ENCODE results near the gene RABGGTB. TPM values are rescaled to one million over a fixed set of nuclear protein-coding genes. Genes with fewer than 3 reads are reported as not detected.

Gene RABGGTB
- total RNA-seq, 3 donors from 2014 or later (not counting 1 experiment from before 2014, with no cell fraction given), result 100.0 to 120 (median 118) TPM

- H3K27me3 Mint-ChIP-seq (ENCODE audit: low read depth in 2 of 2), result no peaks in the 10 kb centered on the region
- peaks cover 76% of the 10 kb centered on the region for H3K36me3 ChIP-seq (ENCODE audit: control insufficient read depth, insufficient read depth, low read length)
- peak overlapping the region in 1 of 2 donors; percentile 33 for H3K27ac Mint-ChIP-seq
- peaks cover 34 to 47% of the 10 kb centered on the region in 2 donors for H3K4me1 Mint-ChIP-seq
- H3K4me3 Mint-ChIP-seq, result no peak overlapping the region
- H3K9me3 ChIP-seq (ENCODE audit: control insufficient read depth, insufficient read depth, low read length), result no peaks in the 10 kb centered on the region
- no peaks in the 10 kb centered on the region for H3K9me3 Mint-ChIP-seq
- no peak overlapping the region for H3K4me3 ChIP-seq (ENCODE audit: low read length)
- H3K36me3 Mint-ChIP-seq, result peaks cover 37% of the 10 kb centered on the region
- no peak overlapping the region for H3K27ac ChIP-seq (ENCODE audit: low read length)
- H3K4me1 ChIP-seq (ENCODE audit: control insufficient read depth, insufficient read depth, low read length), result peaks cover 4% of the 10 kb centered on the region
- WGBS (ENCODE audit: insufficient coverage), result 90% methylated on average over 1 of the region's 2 CpGs
- DNase-seq (no peak), ATAC-seq (no peak)
- TF ChIP-seq, protein P1, sequence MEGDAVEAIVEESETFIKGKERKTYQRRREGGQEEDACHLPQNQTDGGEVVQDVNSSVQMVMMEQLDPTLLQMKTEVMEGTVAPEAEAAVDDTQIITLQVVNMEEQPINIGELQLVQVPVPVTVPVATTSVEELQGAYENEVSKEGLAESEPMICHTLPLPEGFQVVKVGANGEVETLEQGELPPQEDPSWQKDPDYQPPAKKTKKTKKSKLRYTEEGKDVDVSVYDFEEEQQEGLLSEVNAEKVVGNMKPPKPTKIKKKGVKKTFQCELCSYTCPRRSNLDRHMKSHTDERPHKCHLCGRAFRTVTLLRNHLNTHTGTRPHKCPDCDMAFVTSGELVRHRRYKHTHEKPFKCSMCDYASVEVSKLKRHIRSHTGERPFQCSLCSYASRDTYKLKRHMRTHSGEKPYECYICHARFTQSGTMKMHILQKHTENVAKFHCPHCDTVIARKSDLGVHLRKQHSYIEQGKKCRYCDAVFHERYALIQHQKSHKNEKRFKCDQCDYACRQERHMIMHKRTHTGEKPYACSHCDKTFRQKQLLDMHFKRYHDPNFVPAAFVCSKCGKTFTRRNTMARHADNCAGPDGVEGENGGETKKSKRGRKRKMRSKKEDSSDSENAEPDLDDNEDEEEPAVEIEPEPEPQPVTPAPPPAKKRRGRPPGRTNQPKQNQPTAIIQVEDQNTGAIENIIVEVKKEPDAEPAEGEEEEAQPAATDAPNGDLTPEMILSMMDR (IDR thresholded peaks at IDR 0.05), result no peak
- intact Hi-C loops (cut with micrococcal nuclease), result no loop called here
- H3K27me3 ChIP-seq (ENCODE audit: control insufficient read depth, insufficient read depth, low read length), result no peaks in the 10 kb centered on the region
Observed at GRCh38 chr1:75794382-75794781, 8.3 kb downstream of the RABGGTB start.

- Histone ChIP-seq H3K27ac (ENCODE audit: low read length) (no peak overlapping the region), H3K9me3 (ENCODE audit: control insufficient read depth, insufficient read depth, low read length) (no peaks in the 10 kb centered on the region), H3K27me3 (ENCODE audit: control insufficient read depth, insufficient read depth, low read length) (no peaks in the 10 kb centered on the region), H3K4me1 (ENCODE audit: control insufficient read depth, insufficient read depth, low read length) (peaks cover 1% of the 10 kb centered on the region), H3K4me3 (ENCODE audit: low read length) (no peak overlapping the region), H3K36me3 (ENCODE audit: control insufficient read depth, insufficient read depth, low read length) (peaks cover 65% of the 10 kb centered on the region)
- 97% methylated on average over 4 of the region's 4 CpGs for WGBS (ENCODE audit: insufficient coverage)
- ATAC-seq (no peak), DNase-seq (no peak)
- Mint-ChIP-seq H3K4me3 (no peak overlapping the region), H3K27me3 (ENCODE audit: low read depth in 2 of 2) (no peaks in the 10 kb centered on the region), H3K9me3 (no peaks in the 10 kb centered on the region), H3K36me3 (peaks cover 24% of the 10 kb centered on the region), H3K27ac (no peak overlapping the region), H3K4me1 (peaks cover 21 to 33% of the 10 kb centered on the region in 2 donors)
- intact Hi-C loops (cut with micrococcal nuclease), result no loop called here
- TF ChIP-seq, protein P1 (IDR thresholded peaks at IDR 0.05), result no peak
Observed at GRCh38 chr1:75795703-75796193, 9.7 kb downstream of the RABGGTB start.

GRCh38 chr1:75796376-75797272 lies 10.6 kb downstream of the RABGGTB start, which contains the start of gene MSH4:
Gene MSH4, plus strand, starts transcription at chr1:75796882. Its CDS starts 104 bp downstream, at chr1:75796986.
- no peak within 1 kb of the TSS for H3K4me3 ChIP-seq (ENCODE audit: low read length)
- H3K9me3 ChIP-seq (ENCODE audit: control insufficient read depth, insufficient read depth, low read length), result no peaks in the 10 kb centered on the region
- no peak within 1 kb of the TSS for H3K27ac ChIP-seq (ENCODE audit: low read length)
- no peaks in the 10 kb centered on the region for H3K4me1 ChIP-seq (ENCODE audit: control insufficient read depth, insufficient read depth, low read length)
- ATAC-seq (peak in 1 of 3 donors; percentile 21), DNase-seq (no peak)
- H3K27me3 ChIP-seq (ENCODE audit: control insufficient read depth, insufficient read depth, low read length), result no peaks in the 10 kb centered on the region
- WGBS (ENCODE audit: insufficient coverage), result 91% methylated on average over 34 of the region's 34 CpGs
- peaks cover 13 to 24% of the 10 kb centered on the region in 2 donors for H3K4me1 Mint-ChIP-seq
- TF ChIP-seq, protein P1 (IDR thresholded peaks at IDR 0.05), result no peak
- no peaks in the 10 kb centered on the region for H3K9me3 Mint-ChIP-seq
- intact Hi-C loops (cut with micrococcal nuclease), result no loop called here
- no peak within 1 kb of the TSS for H3K27ac Mint-ChIP-seq
- H3K4me3 Mint-ChIP-seq, result no peak within 1 kb of the TSS
- peaks cover 15% of the 10 kb centered on the region for H3K36me3 Mint-ChIP-seq
- H3K27me3 Mint-ChIP-seq (ENCODE audit: low read depth in 2 of 2), result no peaks in the 10 kb centered on the region
- H3K36me3 ChIP-seq (ENCODE audit: control insufficient read depth, insufficient read depth, low read length), result peaks cover 57% of the 10 kb centered on the region

All from natural killer cell (primary cell).